Lower leg skin (tissue), 4 donors: ENCODE data around the gene ARL6IP5. TPM values are rescaled to one million over a fixed set of nuclear protein-coding genes. Genes with fewer than 3 reads are reported as not detected.

ENCODE experiments used
- DNase-seq, 2 donors: peaks; one replicate each; pipeline ENCODE4 v3.0.0-alpha.2; 2019; ENCODE audit warnings: low spot score in 2 of 2
- H3K4me3 ChIP-seq: fragments of 200-600 bp; sonication (generic); 2 replicates; pipeline ENCODE4 v1.5.1; 2017; ENCODE audit warnings: mild to moderate bottlenecking, low read depth; ENCODE audit not compliant: poor library complexity, severe bottlenecking
- POLR2A ChIP-seq, 2 donors: fragments of 450-650 bp; IDR thresholded peaks; one replicate each; pipeline ENCODE4 v1.6.1; 2016 to 2017; ENCODE audit warnings: antibody characterized with exemption in 2 of 2, mild to moderate bottlenecking in 1 of 2, moderate library complexity in 1 of 2
- WGBS, 2 donors: methylation state at CpG; one replicate each; pipeline ENCODE4 v1.1.5; 2018; 5-methylcytosine and 5-hydroxymethylcytosine counted together
- intact Hi-C: fragments of 100-400 bp; cut with DNase I; formaldehyde crosslinking; loops from one replicate; pipeline ENCODE4 v1.15.0; 2023; ENCODE audit warnings: low total_unique reads
- total RNA-seq, 4 donors: library from RNA; depleted of rRNA; stranded (reverse); fragments of >200 nt; gene quantifications; one replicate each; pipeline ENCODE4 v1.1.0, GENCODE V29; 2016
- TF ChIP-seq, protein P1 (sequence below), 3 donors: fragments of 450-650 bp; IDR thresholded peaks; one replicate each; pipeline ENCODE4 v1.5.1; 2016; ENCODE audit warnings: antibody characterized with exemption in 3 of 3, mild to moderate bottlenecking in 3 of 3, moderate library complexity in 2 of 3

The ARL6IP5 gene
- total RNA-seq, 4 donors from 2014 or later, result 28.1 to 75.9 (median 54.1) TPM

DNA sequence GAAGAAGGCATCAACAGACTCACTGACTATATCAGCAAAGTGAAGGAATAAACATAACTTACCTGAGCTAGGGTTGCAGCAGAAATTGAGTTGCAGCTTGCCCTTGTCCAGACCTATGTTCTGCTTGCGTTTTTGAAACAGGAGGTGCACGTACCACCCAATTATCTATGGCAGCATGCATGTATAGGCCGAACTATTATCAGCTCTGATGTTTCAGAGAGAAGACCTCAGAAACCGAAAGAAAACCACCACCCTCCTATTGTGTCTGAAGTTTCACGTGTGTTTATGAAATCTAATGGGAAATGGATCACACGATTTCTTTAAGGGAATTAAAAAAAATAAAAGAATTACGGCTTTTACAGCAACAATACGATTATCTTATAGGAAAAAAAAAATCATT is 19.8 kb downstream of the ARL6IP5 start:
- intact Hi-C loops, result no loop called here
- H3K4me3 ChIP-seq, result no peak overlapping the region
- DNase-seq, result no peak
- 74 to 77% methylated on average over 8 of the region's 8 CpGs for WGBS, 2 donors
- TF ChIP-seq, protein P1, sequence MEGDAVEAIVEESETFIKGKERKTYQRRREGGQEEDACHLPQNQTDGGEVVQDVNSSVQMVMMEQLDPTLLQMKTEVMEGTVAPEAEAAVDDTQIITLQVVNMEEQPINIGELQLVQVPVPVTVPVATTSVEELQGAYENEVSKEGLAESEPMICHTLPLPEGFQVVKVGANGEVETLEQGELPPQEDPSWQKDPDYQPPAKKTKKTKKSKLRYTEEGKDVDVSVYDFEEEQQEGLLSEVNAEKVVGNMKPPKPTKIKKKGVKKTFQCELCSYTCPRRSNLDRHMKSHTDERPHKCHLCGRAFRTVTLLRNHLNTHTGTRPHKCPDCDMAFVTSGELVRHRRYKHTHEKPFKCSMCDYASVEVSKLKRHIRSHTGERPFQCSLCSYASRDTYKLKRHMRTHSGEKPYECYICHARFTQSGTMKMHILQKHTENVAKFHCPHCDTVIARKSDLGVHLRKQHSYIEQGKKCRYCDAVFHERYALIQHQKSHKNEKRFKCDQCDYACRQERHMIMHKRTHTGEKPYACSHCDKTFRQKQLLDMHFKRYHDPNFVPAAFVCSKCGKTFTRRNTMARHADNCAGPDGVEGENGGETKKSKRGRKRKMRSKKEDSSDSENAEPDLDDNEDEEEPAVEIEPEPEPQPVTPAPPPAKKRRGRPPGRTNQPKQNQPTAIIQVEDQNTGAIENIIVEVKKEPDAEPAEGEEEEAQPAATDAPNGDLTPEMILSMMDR (IDR thresholded peaks at IDR 0.05), result no peak
- TF ChIP-seq POLR2A (IDR thresholded peaks at IDR 0.05), result no peak

DNA sequence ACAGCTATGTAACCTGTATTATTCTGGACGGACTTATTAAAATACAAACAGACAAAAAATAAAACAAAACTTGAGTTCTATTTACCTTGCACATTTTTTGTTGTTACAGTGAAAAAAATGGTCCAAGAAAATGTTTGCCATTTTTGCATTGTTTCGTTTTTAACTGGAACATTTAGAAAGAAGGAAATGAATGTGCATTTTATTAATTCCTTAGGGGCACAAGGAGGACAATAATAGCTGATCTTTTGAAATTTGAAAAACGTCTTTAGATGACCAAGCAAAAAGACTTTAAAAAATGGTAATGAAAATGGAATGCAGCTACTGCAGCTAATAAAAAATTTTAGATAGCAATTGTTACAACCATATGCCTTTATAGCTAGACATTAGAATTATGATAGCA is 20.6 kb downstream of the ARL6IP5 start:
- WGBS, 2 donors, result 44 to 48% methylated on average over 3 of the region's 3 CpGs
- no peak for DNase-seq
- intact Hi-C loops, result no loop called here
- no peak overlapping the region for H3K4me3 ChIP-seq
- TF ChIP-seq, protein P1 (IDR thresholded peaks at IDR 0.05), result no peak
- TF ChIP-seq POLR2A (IDR thresholded peaks at IDR 0.05), result no peak

DNA sequence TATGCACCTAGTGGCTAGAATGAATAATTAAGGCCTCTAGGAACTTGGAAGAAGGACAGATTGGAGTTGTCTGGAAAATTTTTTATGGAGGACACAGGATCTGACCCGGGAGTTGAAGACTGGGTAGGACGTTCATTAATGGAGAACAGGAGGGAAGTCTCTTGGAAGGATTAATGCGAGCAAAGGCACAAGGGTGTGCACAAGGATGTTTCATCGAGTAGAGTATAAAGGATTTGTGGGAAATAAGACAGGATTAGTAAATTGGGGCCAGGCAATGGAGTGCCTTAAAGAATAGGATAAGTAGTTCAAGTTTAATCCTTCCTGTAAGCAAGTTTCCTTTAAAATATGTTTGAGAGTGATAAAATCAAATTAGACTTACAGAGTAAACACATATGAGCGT is 23.1 kb downstream of the ARL6IP5 start:
- no peak overlapping the region for H3K4me3 ChIP-seq
- DNase-seq, result no peak
- 86% methylated on average over 5 of the region's 5 CpGs for WGBS, 2 donors
- intact Hi-C loops, result no loop called here
- TF ChIP-seq, protein P1 (IDR thresholded peaks at IDR 0.05), result no peak
- no peak for TF ChIP-seq POLR2A (IDR thresholded peaks at IDR 0.05)

DNA sequence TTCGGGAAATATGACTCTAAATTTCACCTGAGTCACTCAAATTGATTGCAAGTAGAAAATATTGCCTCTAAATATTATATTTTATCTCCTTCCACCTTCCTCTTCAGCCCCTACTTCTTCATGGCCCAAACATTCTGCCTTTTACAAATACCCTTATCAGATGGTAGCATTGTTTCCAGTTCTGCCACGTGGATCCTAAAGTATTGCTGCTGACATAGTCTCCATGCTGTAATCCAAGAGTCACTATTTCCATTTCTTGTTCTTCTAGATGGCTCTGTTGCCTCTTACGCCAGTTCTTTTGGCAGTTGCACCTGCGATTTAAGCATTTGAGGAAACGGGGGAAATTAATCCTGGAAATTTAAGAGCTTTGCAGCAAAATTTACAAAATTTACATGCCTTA is 24.1 kb downstream of the ARL6IP5 start:
- intact Hi-C loops, result no loop called here
- no peak overlapping the region for H3K4me3 ChIP-seq

DNA sequence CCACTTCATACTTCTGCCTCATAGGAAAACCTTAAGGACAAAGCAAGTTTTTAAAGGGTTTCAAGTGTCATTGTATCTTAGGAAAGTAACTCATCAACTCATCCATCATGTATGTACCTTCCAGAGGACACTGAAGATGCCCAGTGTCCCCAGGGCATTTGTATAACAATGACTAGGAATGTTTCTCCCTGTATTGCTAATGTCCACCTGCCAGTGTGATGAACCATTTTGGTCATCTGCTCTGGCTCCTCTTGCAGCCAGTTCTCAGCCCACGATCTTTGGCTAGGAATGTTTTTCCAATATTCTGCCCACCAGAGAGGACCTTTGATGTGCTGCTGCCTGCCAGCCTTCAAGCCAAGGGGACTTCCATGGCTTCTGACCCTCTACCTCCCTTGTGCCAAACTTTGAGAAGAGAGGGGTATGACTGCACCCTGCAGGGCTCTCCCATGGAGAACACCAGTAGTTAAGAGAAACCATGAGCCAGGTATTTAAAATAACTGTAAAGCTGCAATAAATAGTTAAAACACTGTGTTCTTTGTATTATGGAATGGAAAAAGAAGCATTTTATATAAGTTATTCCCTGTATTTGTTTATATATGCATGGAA is 26.3 kb downstream of the ARL6IP5 start:
- H3K4me3 ChIP-seq, result no peak overlapping the region
- WGBS, 2 donors, result 63 to 85% methylated on average over 1 of the region's 1 CpG
- DNase-seq, result no peak
- intact Hi-C loops, result no loop called here
- TF ChIP-seq, protein P1 (IDR thresholded peaks at IDR 0.05), result no peak
- no peak for TF ChIP-seq POLR2A (IDR thresholded peaks at IDR 0.05)

More for the DNA sequence above, 24.1 kb downstream of the ARL6IP5 start:
- TF ChIP-seq, protein P1 (IDR thresholded peaks at IDR 0.05), result no peak
- no peak for TF ChIP-seq POLR2A (IDR thresholded peaks at IDR 0.05)
- WGBS, 2 donors, result 61 to 62% methylated on average over 5 of the region's 5 CpGs
- no peak for DNase-seq

DNA sequence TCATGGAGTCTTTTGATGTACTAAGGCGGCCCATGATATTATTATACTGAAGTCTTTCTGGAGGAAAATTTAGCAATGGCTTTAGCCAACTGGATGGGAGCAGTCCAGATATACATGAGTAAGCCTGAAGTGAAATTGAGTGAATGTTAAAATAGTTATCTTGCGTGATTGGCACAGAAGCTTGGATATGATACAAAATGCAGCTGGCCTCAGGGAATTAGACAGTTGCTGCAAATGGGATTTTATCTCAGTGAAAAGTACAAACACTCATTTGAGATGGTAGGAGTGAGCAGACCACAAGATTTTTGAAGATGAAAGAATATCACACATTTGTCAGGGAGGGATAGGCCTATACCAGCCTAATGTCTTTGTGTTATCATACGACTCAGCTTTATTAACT is 28.8 kb downstream of the ARL6IP5 start:
- 52 to 53% methylated on average over 3 of the region's 3 CpGs for WGBS, 2 donors
- no peak overlapping the region for H3K4me3 ChIP-seq
- no peak for TF ChIP-seq POLR2A (IDR thresholded peaks at IDR 0.05)
- no peak for DNase-seq
- intact Hi-C loops, result no loop called here
